Natural killer cell (primary cell): Measurements from ENCODE around the gene ZFR2. TPM values are rescaled to one million over a fixed set of nuclear protein-coding genes. Genes with fewer than 3 reads are reported as not detected.
"Not testable (repeated sequence)": the region's sequence is repeated elsewhere in the genome, so short reads cannot be mapped to it uniquely, and the experiment has no call there.

Experiments
- ATAC-seq, 3 donors: fragments of 150-1000 bp in 2 of 3; fragments of 200-7000 bp in 1 of 3; cut with Tn5 transposase; 1 replicate in 1 of 3; 2 replicates in 2 of 3; pipeline ENCODE4 v1.10.0; 2021; ENCODE audit warnings: mild to moderate bottlenecking in 2 of 3, moderate library complexity in 2 of 3
- DNase-seq, 2 donors: peaks; one replicate each; pipeline versions ENCODE4 v3.0.0 to v3.0.0-alpha.2; 2013 to 2021; ENCODE audit warnings: mixed read lengths in 1 of 2
- H3K27ac ChIP-seq: one replicate; pipeline ENCODE4 v1.5.1; 2013; ENCODE audit warnings: mild to moderate bottlenecking, low read length
- H3K27me3 ChIP-seq: one replicate; pipeline ENCODE4 v1.6.1; 2013; ENCODE audit warnings: low read length; ENCODE audit not compliant: control insufficient read depth, insufficient read depth
- H3K36me3 ChIP-seq: one replicate; pipeline ENCODE4 v1.6.1; 2013; ENCODE audit warnings: low read length; ENCODE audit not compliant: control insufficient read depth, insufficient read depth
- H3K4me1 ChIP-seq: one replicate; pipeline ENCODE4 v1.6.1; 2013; ENCODE audit warnings: low read length; ENCODE audit not compliant: control insufficient read depth, insufficient read depth
- H3K4me3 ChIP-seq: one replicate; pipeline ENCODE4 v1.5.1; 2013; ENCODE audit warnings: low read length
- H3K9me3 ChIP-seq: one replicate; pipeline ENCODE4 v1.6.1; 2013; ENCODE audit warnings: low read length; ENCODE audit not compliant: control insufficient read depth, insufficient read depth
- H3K27ac Mint-ChIP-seq, 2 donors: one replicate each; pipeline ENCODE4 v1.8.0; 2022; ENCODE audit warnings: mild to moderate bottlenecking in 2 of 2, mixed read lengths in 2 of 2, moderate library complexity in 1 of 2
- H3K27me3 Mint-ChIP-seq, 2 donors: one replicate each; pipeline ENCODE4 v1.8.0; 2022; ENCODE audit warnings: low read depth in 2 of 2, mixed read lengths in 2 of 2
- H3K36me3 Mint-ChIP-seq: one replicate; pipeline ENCODE4 v1.8.0; 2022; ENCODE audit warnings: mixed read lengths
- H3K4me1 Mint-ChIP-seq, 2 donors: one replicate each; pipeline ENCODE4 v1.8.0; 2022; ENCODE audit warnings: mixed read lengths in 2 of 2
- H3K4me3 Mint-ChIP-seq: one replicate; pipeline ENCODE4 v1.8.0; 2022; ENCODE audit warnings: mild to moderate bottlenecking, moderate library complexity, mixed read lengths
- H3K9me3 Mint-ChIP-seq, 2 donors: one replicate each; pipeline ENCODE4 v1.8.0; 2022; ENCODE audit warnings: mixed read lengths in 2 of 2
- CTCF ChIP-seq: fragments of 200-600 bp; IDR thresholded peaks from one replicate; pipeline ENCODE4 v1.8.0; 2022; ENCODE audit warnings: antibody characterized with exemption
- WGBS: methylation state at CpG from one replicate; pipeline ENCODE4 v1.1.7; 2013; ENCODE audit warnings: missing lambda C conversion rate; ENCODE audit not compliant: insufficient coverage; 5-methylcytosine and 5-hydroxymethylcytosine counted together
- intact Hi-C: fragments of 100-400 bp; cut with micrococcal nuclease; formaldehyde crosslinking; loops from one replicate; pipeline ENCODE4 v1.14.2; 2022
- total RNA-seq, 4 donors: library from RNA; stranded (reverse); fragments of 120-200 nt in 1 of 4; gene quantifications; one replicate each; pipeline versions ENCODE4 v1.2.3 to v1.2.4, GENCODE V29; 2013 to 2022

Gene ZFR2
- total RNA-seq, 3 donors from 2014 or later (not counting 1 experiment from before 2014, with no cell fraction given), result 1.6 to 4.4 (median 1.7) TPM

GRCh38 chr19:3897936-3898335 is 29.1 kb upstream of the ZFR2 start:
- H3K4me1 Mint-ChIP-seq, result peaks cover 7 to 8% of the 10 kb centered on the region in 2 donors
- H3K9me3 Mint-ChIP-seq, result no peaks in the 10 kb centered on the region
- H3K27me3 Mint-ChIP-seq, result no peaks in the 10 kb centered on the region
- H3K36me3 Mint-ChIP-seq, result no peaks in the 10 kb centered on the region
- H3K4me3 ChIP-seq, result no peak overlapping the region
- no peaks in the 10 kb centered on the region for H3K36me3 ChIP-seq
- DNase-seq (peak in 1 of 2 donors; percentile 35), ATAC-seq (peak; percentile 61 to 87 (median 72))
- no peak overlapping the region for H3K27ac ChIP-seq
- no peak for TF ChIP-seq CTCF
- intact Hi-C loops, result no loop called here
- peaks cover 5% of the 10 kb centered on the region for H3K9me3 ChIP-seq
- peak overlapping the region; percentile 29 for H3K4me3 Mint-ChIP-seq
- H3K27me3 ChIP-seq, result no peaks in the 10 kb centered on the region
- H3K27ac Mint-ChIP-seq, result peak overlapping the region in 1 of 2 donors; percentile 54
- H3K4me1 ChIP-seq, result peaks cover 14% of the 10 kb centered on the region
- 38% methylated on average over 4 of the region's 4 CpGs for WGBS

- H3K4me1 ChIP-seq, result peaks cover 14% of the 10 kb centered on the region
- Mint-ChIP-seq H3K9me3 (no peaks in the 10 kb centered on the region), H3K36me3 (no peaks in the 10 kb centered on the region), H3K4me1 (peaks cover 7 to 8% of the 10 kb centered on the region in 2 donors), H3K27me3 (no peaks in the 10 kb centered on the region), H3K27ac (no peak overlapping the region), H3K4me3 (no peak overlapping the region)
- no peaks in the 10 kb centered on the region for H3K27me3 ChIP-seq
- H3K27ac ChIP-seq, result no peak overlapping the region
- no peak overlapping the region for H3K4me3 ChIP-seq
- TF ChIP-seq CTCF, result no peak
- H3K9me3 ChIP-seq, result peaks cover 5% of the 10 kb centered on the region
- WGBS, result 96% methylated on average over 5 of the region's 5 CpGs
- ATAC-seq (no peak), DNase-seq (no peak)
- intact Hi-C loops, result no loop called here
- no peaks in the 10 kb centered on the region for H3K36me3 ChIP-seq
These were observed 26.9 kb upstream of the ZFR2 start for GRCh38 chr19:3895788-3896187.

DNA sequence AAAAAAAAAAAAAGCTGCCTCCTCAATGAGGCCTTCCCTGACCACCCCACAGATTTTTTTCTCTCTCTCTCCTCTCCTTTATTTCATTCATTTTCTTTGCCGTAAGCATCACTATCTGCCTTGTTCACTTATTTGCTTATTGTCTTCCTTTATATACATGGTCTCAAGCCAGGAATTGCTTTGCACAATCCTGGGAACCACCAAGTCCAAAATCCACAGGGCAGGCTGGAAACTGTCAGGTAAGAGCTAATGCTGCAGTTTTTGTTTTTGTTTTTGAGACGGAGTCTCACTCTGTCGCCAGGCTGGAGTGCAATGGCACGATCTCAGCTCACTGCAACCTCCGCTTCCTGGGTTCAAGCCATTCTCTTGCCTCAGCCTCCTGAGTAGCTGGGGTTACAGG is 26.1 kb upstream of the ZFR2 start:
- ATAC-seq, H3K36me3 Mint-ChIP-seq, H3K27me3 Mint-ChIP-seq: not testable (repeated sequence)

DNA sequence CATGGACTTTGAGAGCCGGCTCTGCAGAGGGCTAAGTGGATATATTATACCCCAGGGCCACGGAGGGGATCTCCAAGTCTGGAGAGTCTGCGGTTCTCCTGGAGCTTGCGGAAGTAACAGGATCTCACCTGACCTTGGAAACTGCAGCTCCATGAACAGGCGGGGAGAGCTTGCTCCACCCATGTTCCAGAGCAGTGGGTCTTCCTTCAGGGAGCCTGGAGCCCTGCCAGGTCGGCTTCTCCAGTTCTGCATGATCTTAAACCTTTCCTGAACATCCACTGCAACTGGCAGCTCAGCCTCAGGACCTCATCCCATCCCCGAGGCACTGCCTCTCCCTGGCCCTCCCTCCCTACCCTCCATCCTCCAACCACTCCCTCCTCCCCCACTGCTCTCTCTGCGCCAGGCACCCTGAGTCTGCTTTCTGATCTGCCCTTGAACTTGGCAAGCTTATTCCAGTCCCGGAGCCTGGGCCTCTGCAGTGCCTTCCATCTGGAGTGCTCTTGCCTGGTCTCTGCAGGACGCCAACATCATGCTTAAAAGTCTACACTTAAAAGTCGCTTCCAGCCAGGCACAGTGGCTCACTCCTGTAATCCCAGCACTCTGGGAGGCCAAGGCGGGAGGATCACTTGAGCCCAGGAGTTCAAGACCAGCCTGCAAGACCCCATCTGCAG is 24.8 kb upstream of the ZFR2 start:
- WGBS, result 82% methylated on average over 12 of the region's 12 CpGs
- no peak overlapping the region for H3K4me3 Mint-ChIP-seq
- H3K36me3 ChIP-seq, result no peaks in the 10 kb centered on the region
- peaks cover 5% of the 10 kb centered on the region for H3K9me3 ChIP-seq
- no peak for TF ChIP-seq CTCF
- H3K4me3 ChIP-seq, result no peak overlapping the region
- intact Hi-C loops, result no loop called here
- no peak overlapping the region for H3K27ac ChIP-seq
- peaks cover 14% of the 10 kb centered on the region for H3K4me1 ChIP-seq
- H3K4me1 Mint-ChIP-seq, result peaks cover 7 to 8% of the 10 kb centered on the region in 2 donors
- H3K27me3 Mint-ChIP-seq, result no peaks in the 10 kb centered on the region
- DNase-seq (no peak), ATAC-seq (no peak)
- H3K27ac Mint-ChIP-seq, result no peak overlapping the region
- no peaks in the 10 kb centered on the region for H3K36me3 Mint-ChIP-seq
- H3K27me3 ChIP-seq, result no peaks in the 10 kb centered on the region
- no peaks in the 10 kb centered on the region for H3K9me3 Mint-ChIP-seq

More for the DNA sequence above, 26.1 kb upstream of the ZFR2 start:
- H3K36me3 ChIP-seq, H3K27me3 ChIP-seq, H3K27ac ChIP-seq, H3K4me3 Mint-ChIP-seq, H3K27ac Mint-ChIP-seq, DNase-seq, H3K9me3 ChIP-seq, H3K4me1 Mint-ChIP-seq, H3K9me3 Mint-ChIP-seq, H3K4me3 ChIP-seq, intact Hi-C loops: not testable (repeated sequence)
- peaks cover 14% of the 10 kb centered on the region for H3K4me1 ChIP-seq
- WGBS, result 94% methylated on average over 5 of the region's 5 CpGs
